H9 (cell line): ENCODE measurements around the gene WDR27. TPM values are rescaled to one million over a fixed set of nuclear protein-coding genes. Genes with fewer than 3 reads are reported as not detected.

ENCODE experiments used
- DNase-seq: peaks from one replicate; pipeline ENCODE4 v3.0.0-alpha.2; 2017
- H2AFZ ChIP-seq: one replicate; pipeline ENCODE4 v1.6.1; 2013; ENCODE audit warnings: mild to moderate bottlenecking, low read length, control low read depth, moderate library complexity
- H2AK5ac ChIP-seq: 2 replicates; pipeline ENCODE4 v1.6.1; 2013; ENCODE audit warnings: low read length, control low read depth, mixed read lengths; ENCODE audit not compliant: insufficient read length
- H2BK120ac ChIP-seq: one replicate; pipeline ENCODE4 v1.6.1; 2013; ENCODE audit warnings: low read depth, mild to moderate bottlenecking, low read length, control low read depth, inconsistent platforms; ENCODE audit not compliant: poor library complexity, severe bottlenecking
- H2BK12ac ChIP-seq: 2 replicates; pipeline ENCODE4 v1.6.1; 2013; ENCODE audit warnings: low read length, control low read depth, mixed read lengths, low read depth; ENCODE audit not compliant: insufficient read length
- H2BK15ac ChIP-seq: 2 replicates; pipeline ENCODE4 v1.6.1; 2013; ENCODE audit warnings: low read depth, low read length, control low read depth
- H2BK20ac ChIP-seq: one replicate; pipeline ENCODE4 v1.6.1; 2013; ENCODE audit warnings: low read depth, mild to moderate bottlenecking, low read length, control low read depth, inconsistent platforms; ENCODE audit not compliant: poor library complexity, severe bottlenecking
- H2BK5ac ChIP-seq: 2 replicates; pipeline ENCODE4 v1.6.1; 2013; ENCODE audit warnings: low read length, control low read depth, mixed read lengths; ENCODE audit not compliant: insufficient read length
- H3K14ac ChIP-seq: 2 replicates; pipeline ENCODE4 v1.6.1; 2013; ENCODE audit warnings: low read length, control low read depth; ENCODE audit not compliant: insufficient read depth
- H3K18ac ChIP-seq: 2 replicates; pipeline ENCODE4 v1.6.1; 2013; ENCODE audit warnings: low read depth, mild to moderate bottlenecking, mixed read lengths, low read length, control low read depth; ENCODE audit not compliant: insufficient read length
- H3K23ac ChIP-seq: 2 replicates; pipeline ENCODE4 v1.6.1; 2013; ENCODE audit warnings: low read length, control low read depth, mixed read lengths, low read depth; ENCODE audit not compliant: insufficient read length
- H3K23me2 ChIP-seq: 2 replicates; pipeline ENCODE4 v1.6.1; 2013; ENCODE audit warnings: low read depth, mild to moderate bottlenecking, mixed read lengths, low read length, control low read depth; ENCODE audit not compliant: insufficient read length, poor library complexity, severe bottlenecking
- H3K27ac ChIP-seq: 2 replicates; pipeline ENCODE4 v1.5.1; 2013; ENCODE audit warnings: low read length, control low read depth, mixed read lengths, low read depth; ENCODE audit not compliant: insufficient read length
- H3K27me3 ChIP-seq: 2 replicates; pipeline ENCODE4 v1.6.1; 2013; ENCODE audit warnings: low read length, control low read depth, inconsistent platforms; ENCODE audit not compliant: insufficient read depth
- H3K4ac ChIP-seq: 2 replicates; pipeline ENCODE4 v1.6.1; 2013; ENCODE audit warnings: low read depth, mild to moderate bottlenecking, control low read depth, inconsistent platforms, low read length, moderate library complexity
- H3K4me1 ChIP-seq: 2 replicates; pipeline ENCODE4 v1.6.1; 2013; ENCODE audit warnings: low read length, control low read depth, inconsistent platforms; ENCODE audit not compliant: insufficient read depth
- H3K4me2 ChIP-seq: 2 replicates; pipeline ENCODE4 v1.6.1; 2013; ENCODE audit warnings: low read length, control low read depth, mixed read lengths; ENCODE audit not compliant: insufficient read length, insufficient read depth
- H3K56ac ChIP-seq: 2 replicates; pipeline ENCODE4 v1.6.1; 2013; ENCODE audit warnings: low read depth, mild to moderate bottlenecking, mixed read lengths, low read length, control low read depth; ENCODE audit not compliant: insufficient read length
- H3K79me1 ChIP-seq: 2 replicates; pipeline ENCODE4 v1.6.1; 2013; ENCODE audit warnings: low read depth, mild to moderate bottlenecking, moderate library complexity, low read length, control low read depth, inconsistent platforms; ENCODE audit not compliant: insufficient read depth, poor library complexity, severe bottlenecking
- H3K79me2 ChIP-seq: 2 replicates; pipeline ENCODE4 v1.6.1; 2013; ENCODE audit warnings: low read length, control low read depth, inconsistent platforms; ENCODE audit not compliant: insufficient read depth
- H3K9ac ChIP-seq: 2 replicates; pipeline ENCODE4 v1.6.1; 2013; ENCODE audit warnings: low read length, control low read depth, mixed read lengths; ENCODE audit not compliant: insufficient read length; ENCODE audit errors: extremely low read depth
- H3K9me3 ChIP-seq: one replicate; pipeline ENCODE4 v1.6.1; 2013; ENCODE audit warnings: low read depth, low read length, inconsistent platforms; ENCODE audit not compliant: control insufficient read depth
- H3T11ph ChIP-seq: one replicate; pipeline ENCODE4 v1.6.1; 2013; ENCODE audit warnings: mild to moderate bottlenecking, low read length, control low read depth, inconsistent platforms
- H4K20me1 ChIP-seq: one replicate; pipeline ENCODE4 v1.6.1; 2013; ENCODE audit not compliant: control insufficient read depth, insufficient read length, insufficient read depth
- H4K5ac ChIP-seq: 2 replicates; pipeline ENCODE4 v1.6.1; 2013; ENCODE audit warnings: low read depth, mild to moderate bottlenecking, mixed read lengths, low read length, control low read depth; ENCODE audit not compliant: insufficient read length
- H4K8ac ChIP-seq: replicated peaks from 2 replicates; pipeline ENCODE4 v1.6.1; 2013; ENCODE audit warnings: low read length, control low read depth, mixed read lengths, low read depth; ENCODE audit not compliant: insufficient read length
- H4K91ac ChIP-seq: 2 replicates; pipeline ENCODE4 v1.6.1; 2013; ENCODE audit warnings: low read depth, mild to moderate bottlenecking, moderate library complexity, mixed read lengths, low read length, control low read depth; ENCODE audit not compliant: insufficient read length
- H3K27ac Mint-ChIP-seq, 3 experiments: 2 replicates in 2 of 3; 3 replicates in 1 of 3; pipeline ENCODE4 v1.8.0; 2020 to 2021; ENCODE audit warnings: mixed read lengths in 3 of 3, mild to moderate bottlenecking in 1 of 3, moderate library complexity in 1 of 3
- H3K27me3 Mint-ChIP-seq: 2 replicates; pipeline ENCODE4 v1.8.0; 2021; ENCODE audit warnings: low read depth, mild to moderate bottlenecking, moderate library complexity, mixed read lengths
- H3K36me3 Mint-ChIP-seq, 3 experiments: 2 replicates in 2 of 3; 3 replicates in 1 of 3; pipeline ENCODE4 v1.8.0; 2020 to 2021; ENCODE audit warnings: low read depth in 3 of 3, mixed read lengths in 3 of 3; ENCODE audit not compliant: insufficient read depth in 1 of 3
- H3K4me1 Mint-ChIP-seq, 2 experiments: 2 replicates each; pipeline ENCODE4 v1.8.0; 2020; ENCODE audit warnings: mixed read lengths in 2 of 2
- H3K4me3 Mint-ChIP-seq, 2 experiments: 2 replicates in 1 of 2; 3 replicates in 1 of 2; pipeline ENCODE4 v1.8.0; 2020 to 2021; ENCODE audit warnings: mild to moderate bottlenecking in 2 of 2, mixed read lengths in 2 of 2, moderate library complexity in 1 of 2
- H3K9me3 Mint-ChIP-seq, 2 experiments: 2 replicates in 1 of 2; 3 replicates in 1 of 2; pipeline ENCODE4 v1.8.0; 2020; ENCODE audit warnings: mild to moderate bottlenecking in 2 of 2, mixed read lengths in 2 of 2, moderate library complexity in 1 of 2
- WGBS: extraction: QIAGEN DNeasy Blood & Tissue Kit; methylation state at CpG from one replicate; pipeline ENCODE4 v1.1.7; 2013; ENCODE audit warnings: missing lambda C conversion rate, low lambda C conversion rate, mixed read lengths; ENCODE audit not compliant: insufficient read length; ENCODE audit errors: extremely low coverage; 5-methylcytosine and 5-hydroxymethylcytosine counted together
- total RNA-seq: library from RNA; stranded (reverse); gene quantifications from 2 replicates; pipeline ENCODE4 v1.2.1, GENCODE V29; 2021
- TF ChIP-seq, protein P1 (sequence below): fragments of 200-600 bp; sonication (generic); conservative IDR thresholded peaks from 3 replicates; pipeline ENCODE4 v1.8.0; 2021; ENCODE audit warnings: antibody characterized with exemption, mild to moderate bottlenecking

The WDR27 gene
- total RNA-seq, 1 experiment from 2014 or later: 48.7 TPM

- H2BK120ac ChIP-seq: no peak overlapping the region
- H3K23me2 ChIP-seq: no peaks in the 10 kb centered on the region
- no peak overlapping the region for H3K9ac ChIP-seq
- H2AFZ ChIP-seq: no peak overlapping the region
- H4K91ac ChIP-seq: no peak overlapping the region
- no peak overlapping the region for H2BK12ac ChIP-seq
- H3T11ph ChIP-seq: no peak overlapping the region
- no peak overlapping the region for H4K8ac ChIP-seq
- TF ChIP-seq, protein P1, sequence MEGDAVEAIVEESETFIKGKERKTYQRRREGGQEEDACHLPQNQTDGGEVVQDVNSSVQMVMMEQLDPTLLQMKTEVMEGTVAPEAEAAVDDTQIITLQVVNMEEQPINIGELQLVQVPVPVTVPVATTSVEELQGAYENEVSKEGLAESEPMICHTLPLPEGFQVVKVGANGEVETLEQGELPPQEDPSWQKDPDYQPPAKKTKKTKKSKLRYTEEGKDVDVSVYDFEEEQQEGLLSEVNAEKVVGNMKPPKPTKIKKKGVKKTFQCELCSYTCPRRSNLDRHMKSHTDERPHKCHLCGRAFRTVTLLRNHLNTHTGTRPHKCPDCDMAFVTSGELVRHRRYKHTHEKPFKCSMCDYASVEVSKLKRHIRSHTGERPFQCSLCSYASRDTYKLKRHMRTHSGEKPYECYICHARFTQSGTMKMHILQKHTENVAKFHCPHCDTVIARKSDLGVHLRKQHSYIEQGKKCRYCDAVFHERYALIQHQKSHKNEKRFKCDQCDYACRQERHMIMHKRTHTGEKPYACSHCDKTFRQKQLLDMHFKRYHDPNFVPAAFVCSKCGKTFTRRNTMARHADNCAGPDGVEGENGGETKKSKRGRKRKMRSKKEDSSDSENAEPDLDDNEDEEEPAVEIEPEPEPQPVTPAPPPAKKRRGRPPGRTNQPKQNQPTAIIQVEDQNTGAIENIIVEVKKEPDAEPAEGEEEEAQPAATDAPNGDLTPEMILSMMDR: no peak
- H3K4ac ChIP-seq: no peak overlapping the region
- H3K79me2 ChIP-seq: peaks cover 12% of the 10 kb centered on the region; the same call in 1 of the 2 replicates
- no peaks in the 10 kb centered on the region for H4K20me1 ChIP-seq
- H3K27me3 Mint-ChIP-seq: no peaks in the 10 kb centered on the region
- H3K36me3 Mint-ChIP-seq: peaks cover 50 to 62% (median 58%) of the 10 kb centered on the region in 3 experiments
- H3K56ac ChIP-seq: no peak overlapping the region
- H3K4me3 Mint-ChIP-seq: no peak overlapping the region
- H3K9me3 ChIP-seq: no peaks in the 10 kb centered on the region
- H3K18ac ChIP-seq: no peak overlapping the region
- no peak overlapping the region for H2BK20ac ChIP-seq
- H3K79me1 ChIP-seq: peaks cover 9% of the 10 kb centered on the region
- no peaks in the 10 kb centered on the region for H3K4me1 ChIP-seq
- no peak overlapping the region for H3K27ac Mint-ChIP-seq
- no peak overlapping the region for H3K23ac ChIP-seq
- H2BK5ac ChIP-seq: no peak overlapping the region
- peaks cover 7 to 9% of the 10 kb centered on the region in 2 experiments for H3K9me3 Mint-ChIP-seq
- no peak overlapping the region for H3K14ac ChIP-seq
- no CpG with 5 or more reads among the region's 2 CpGs for WGBS
- H3K4me1 Mint-ChIP-seq: peaks cover 10 to 24% of the 10 kb centered on the region in 2 experiments
- no peak overlapping the region for H3K27ac ChIP-seq
- H3K27me3 ChIP-seq: no peaks in the 10 kb centered on the region
- H2BK15ac ChIP-seq: no peak overlapping the region
- H4K5ac ChIP-seq: no peak overlapping the region
- no peak for DNase-seq
- H2AK5ac ChIP-seq: no peak overlapping the region
- no peak overlapping the region for H3K4me2 ChIP-seq
Observed at GRCh38 chr6:169691260-169691659, 10.6 kb downstream of the WDR27 start.
